COR-L47 (cell line): Measurements from ENCODE around the gene TMEM87B.
"Not testable (repeated sequence)": the region's sequence is repeated elsewhere in the genome, so short reads cannot be mapped to it uniquely, and the experiment has no call there.

Experiments
- DNase-seq: peaks from one replicate; lab custom pipeline; 2025; lab: John Stamatoyannopoulos, UW

The TMEM87B gene

DNA sequence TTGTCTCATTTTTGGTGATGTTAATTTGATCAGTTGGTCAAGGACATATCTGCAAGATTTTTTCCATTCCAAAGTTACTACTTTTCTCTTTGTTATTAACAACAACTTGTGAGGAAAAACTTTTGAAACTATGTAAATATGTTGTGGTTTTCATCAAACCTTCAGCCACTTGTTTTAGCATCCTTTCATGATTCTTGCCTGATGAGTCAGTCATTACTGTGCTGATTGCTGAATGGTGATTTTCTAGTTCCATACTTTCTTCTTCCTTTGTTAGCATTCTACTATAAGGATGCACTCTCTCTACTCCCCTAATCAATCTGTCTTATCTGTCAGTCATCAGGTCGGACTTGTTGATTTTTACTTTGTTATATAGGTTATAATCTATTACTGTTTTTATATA lies 10.9 kb downstream of the TMEM87B start:
- no peak for DNase-seq

- not testable (repeated sequence) for DNase-seq
Measured at GRCh38 chr2:112069794-112070193, 14.7 kb downstream of the TMEM87B start.

- no peak for DNase-seq
Measured at GRCh38 chr2:112073875-112074274, 18.8 kb downstream of the TMEM87B start.

DNA sequence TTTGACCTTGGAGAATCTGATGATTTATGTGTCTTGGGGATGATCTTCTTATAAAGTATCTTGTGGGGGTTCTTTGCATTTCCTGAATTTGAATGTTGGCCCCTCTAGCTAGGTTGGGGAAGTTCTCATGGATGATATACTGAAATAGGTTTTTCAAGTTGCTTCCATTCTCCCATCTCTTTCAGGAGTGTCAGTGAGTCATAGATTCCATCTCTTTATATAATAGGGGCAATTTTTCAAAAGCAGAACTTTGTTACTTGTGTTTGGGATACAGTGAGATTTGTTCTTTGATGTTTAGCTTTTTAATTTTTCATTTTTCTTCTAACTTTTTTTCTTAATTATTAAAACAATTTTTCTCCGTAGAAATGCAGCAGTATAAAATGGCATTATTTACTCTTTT lies 19.4 kb downstream of the TMEM87B start:
- no peak for DNase-seq

DNA sequence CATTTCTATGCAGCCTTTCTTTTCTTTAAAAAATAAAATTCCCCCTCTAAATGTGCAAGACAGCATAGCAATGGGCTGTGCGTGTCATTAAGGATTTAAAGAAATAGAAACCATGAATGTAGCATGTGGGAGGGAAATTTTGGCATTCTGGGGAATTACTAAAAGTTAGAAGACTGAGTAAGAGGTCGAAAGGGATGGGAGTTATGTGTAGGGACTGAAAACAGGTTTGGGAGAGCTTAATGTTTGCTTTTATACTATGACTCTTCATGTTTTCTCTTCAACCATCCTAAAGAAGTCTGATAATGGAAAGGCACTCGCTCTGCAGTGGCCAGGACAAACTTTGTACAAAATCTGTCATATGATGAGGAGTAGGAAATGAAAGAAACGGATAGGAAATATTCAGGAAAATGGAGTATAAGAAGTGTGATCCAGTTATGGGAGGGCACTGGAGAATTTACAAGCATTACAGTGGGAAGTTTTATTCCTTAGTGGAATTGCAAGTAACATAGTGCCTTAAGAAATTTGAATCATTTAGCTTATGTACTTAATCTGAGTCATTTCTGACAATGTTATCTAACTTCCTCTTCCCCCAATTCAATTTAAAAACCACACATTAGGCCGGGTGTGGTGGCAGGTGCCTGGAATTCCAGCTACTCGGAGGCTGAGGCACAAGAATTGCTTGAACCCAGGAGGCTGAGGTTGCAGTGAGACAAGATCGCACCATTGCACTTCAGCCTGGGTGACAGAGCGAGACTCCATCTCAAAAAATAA lies 20.6 kb downstream of the TMEM87B start:
- no peak for DNase-seq

- DNase-seq = no peak
Measured at GRCh38 chr2:112077814-112078213, 22.7 kb downstream of the TMEM87B start.

GRCh38 chr2:112081262-112081661 lies 26.2 kb downstream of the TMEM87B start:
- DNase-seq = no peak

GRCh38 chr2:112084689-112085374 lies 29.8 kb downstream of the TMEM87B start:
- DNase-seq = no peak

DNA sequence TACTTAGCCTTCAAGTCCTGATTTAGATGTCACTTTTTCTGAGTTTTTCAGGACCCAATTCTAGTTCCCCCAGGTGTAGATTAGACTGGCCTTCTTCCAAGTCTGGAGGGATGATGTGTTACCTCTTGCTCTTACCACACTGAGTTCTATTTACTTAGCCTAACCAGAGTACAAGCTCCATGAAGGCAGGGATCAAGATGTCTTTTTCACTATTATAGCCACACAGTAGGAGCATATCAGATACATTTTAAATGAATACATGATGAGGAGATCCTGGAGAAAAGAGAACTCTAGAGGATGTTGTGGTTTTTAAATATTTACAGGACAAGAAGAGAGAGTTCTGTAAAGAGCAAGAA lies 30.3 kb downstream of the TMEM87B start:
- no peak for DNase-seq

GRCh38 chr2:112085916-112086669 lies 31.0 kb downstream of the TMEM87B start:
- DNase-seq = no peak

DNA sequence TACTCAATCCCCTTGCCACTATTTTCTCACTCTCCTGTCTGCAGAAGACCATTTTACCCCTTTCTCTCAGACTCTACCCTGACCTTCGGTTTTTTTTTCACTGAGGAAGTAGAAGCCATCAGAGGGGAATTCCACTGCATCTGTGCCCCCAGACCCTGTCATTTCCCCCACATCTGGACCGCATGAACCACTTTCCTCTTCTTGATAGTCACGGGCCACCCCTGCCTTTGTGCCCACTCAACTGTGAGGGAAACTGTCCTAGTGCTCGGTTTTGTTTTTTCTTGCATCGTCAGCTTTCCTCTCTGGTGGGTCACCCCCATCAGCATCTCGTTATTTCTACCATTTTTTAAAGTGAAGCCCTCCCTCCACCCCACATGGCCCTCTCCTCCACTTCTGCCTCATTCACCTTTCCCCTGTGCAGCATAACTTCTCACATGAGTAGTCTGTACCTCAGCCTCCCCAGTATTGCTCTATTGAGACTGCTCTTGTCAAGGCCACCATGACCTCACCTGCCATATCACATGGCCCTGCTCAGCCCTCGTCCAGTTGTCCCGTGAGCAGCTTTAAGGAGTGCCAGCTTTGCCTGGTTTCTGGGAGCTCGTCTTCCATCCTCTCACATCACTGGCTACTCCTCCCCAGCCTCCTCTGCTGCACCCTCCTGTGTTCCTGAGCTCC lies 32.4 kb downstream of the TMEM87B start:
- DNase-seq = no peak

DNA sequence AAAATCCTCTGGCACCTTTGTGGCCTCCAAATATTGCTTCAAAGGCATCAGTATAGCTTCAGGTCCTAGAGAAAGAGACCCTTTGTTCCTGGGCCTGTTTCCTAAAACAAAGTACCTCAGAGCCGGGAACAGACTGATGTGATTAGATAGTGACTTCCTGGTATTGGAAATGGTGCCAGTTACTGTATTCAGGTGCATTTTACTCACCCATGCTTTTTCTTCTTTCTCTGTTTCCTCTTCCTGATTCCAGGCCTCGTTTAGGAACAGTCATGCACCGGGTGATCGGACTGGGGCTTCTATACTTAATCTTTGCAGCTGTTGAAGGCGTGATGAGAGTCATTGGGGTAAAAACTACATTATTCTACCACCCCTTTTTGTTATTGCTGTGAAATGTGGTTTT lies 34.3 kb downstream of the TMEM87B start:
- DNase-seq = no peak

GRCh38 chr2:112092286-112093041 lies 37.4 kb downstream of the TMEM87B start:
- DNase-seq = no peak

DNA sequence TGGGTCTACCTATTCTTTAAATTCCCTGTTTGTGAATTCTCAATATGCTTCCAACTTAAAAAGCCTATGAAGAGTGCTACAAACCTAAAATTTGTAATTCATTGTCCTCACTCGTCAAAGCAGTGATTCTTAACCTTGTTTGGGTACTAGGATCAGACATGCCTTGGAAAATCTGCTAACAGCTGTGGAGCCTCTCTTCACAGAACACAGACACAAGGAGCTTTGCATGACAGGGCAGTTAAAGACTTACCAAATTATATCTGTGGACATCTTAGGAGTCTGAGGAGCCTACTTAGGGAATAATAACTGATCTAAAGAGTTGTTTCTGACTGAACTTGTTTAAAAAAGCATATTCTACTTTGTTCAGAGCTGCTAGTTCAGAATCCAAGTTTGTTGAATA lies 38.1 kb downstream of the TMEM87B start:
- DNase-seq = no peak

DNA sequence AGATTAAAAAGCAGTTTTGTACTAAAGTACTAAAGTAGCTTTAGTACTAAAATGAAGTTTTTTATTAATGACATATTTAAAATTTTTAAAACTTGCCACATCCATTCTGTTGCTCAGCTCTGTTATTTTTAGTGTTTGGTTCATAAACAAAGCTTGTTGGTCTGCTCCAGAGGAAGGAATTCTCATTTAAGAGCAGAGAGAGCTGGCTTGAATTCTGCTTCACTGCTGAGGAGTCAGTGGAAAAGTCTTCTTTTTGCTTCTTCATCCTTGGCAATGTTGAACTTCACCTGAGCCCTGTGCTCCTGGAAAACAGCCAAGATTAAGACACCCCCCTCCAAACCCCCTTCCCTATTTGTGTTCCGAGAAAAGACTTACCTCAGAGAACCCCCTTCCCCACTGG lies 40.6 kb downstream of the TMEM87B start:
- DNase-seq = no peak

DNA sequence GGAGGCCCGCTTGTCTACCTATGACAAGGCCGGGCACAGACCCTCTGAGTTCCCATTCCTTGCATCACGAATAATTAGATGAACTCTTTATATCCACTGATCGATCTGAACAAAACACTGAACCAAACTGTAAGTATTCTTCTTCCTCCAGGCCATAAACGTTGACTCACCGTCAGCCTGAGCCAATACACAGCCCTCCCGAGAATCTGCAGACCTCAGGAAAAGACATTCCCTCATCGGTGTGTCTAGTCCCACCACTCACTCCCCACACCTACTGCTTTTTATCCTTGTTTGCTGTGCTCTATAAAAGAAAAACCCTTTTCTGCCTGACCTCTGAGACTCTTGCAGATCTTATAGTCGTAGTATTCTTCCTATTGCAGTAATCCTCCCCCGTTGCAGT lies 41.0 kb downstream of the TMEM87B start:
- no peak for DNase-seq

DNA sequence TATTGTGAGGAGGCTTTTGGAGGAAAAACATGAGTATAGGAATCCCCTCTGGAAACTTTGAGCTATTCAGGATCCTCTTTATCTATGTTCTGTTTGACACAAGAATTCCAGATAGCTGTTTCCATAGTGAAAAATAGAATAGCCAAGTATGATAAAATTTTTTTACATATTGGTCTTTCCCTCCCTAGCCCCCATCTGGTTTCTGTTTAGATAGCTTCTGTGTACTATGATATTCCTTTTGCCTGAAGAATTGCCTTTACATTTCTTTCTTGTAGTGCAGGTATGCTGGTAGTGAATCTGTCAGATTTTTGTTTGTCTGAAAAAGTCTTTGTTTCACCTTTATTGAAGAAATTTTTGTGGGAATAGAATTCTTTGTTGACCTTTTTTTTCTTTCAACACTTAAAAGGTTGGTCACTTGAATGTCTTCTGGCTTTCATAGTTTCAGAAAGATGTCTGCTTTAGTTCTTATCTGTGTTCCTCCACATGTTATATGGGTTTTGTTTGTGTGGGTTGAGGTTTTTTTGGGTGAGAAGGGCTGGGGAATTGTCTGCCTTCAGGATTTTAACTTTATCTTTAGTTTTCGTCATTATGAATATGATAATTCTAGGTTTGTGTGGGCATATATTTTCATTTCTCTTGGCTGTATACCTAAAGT lies 53.2 kb downstream of the TMEM87B start:
- DNase-seq = no peak

DNA sequence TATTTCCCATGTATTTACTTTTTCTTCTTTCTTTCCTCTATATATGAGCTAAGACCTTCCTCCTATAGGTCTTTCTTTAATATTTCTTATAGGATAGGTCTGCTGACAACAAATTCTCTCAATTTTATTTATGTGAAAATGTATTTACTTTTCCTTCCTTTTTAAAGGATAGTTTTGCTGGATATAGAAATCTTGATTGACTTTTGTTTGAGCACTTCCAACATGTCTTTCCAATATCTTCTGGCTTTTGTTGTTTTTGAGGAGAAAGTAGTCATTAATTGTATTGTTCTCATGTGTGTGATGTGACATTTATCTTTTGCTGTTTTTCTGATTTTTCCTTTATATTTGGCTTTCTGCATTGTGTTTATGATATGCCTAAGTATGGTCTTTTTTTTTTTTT lies 54.2 kb downstream of the TMEM87B start:
- DNase-seq = no peak

GRCh38 chr2:112110966-112111365 lies 55.9 kb downstream of the TMEM87B start:
- no peak for DNase-seq

- not testable (repeated sequence) for DNase-seq
Measured at GRCh38 chr2:112113354-112113753, 58.3 kb downstream of the TMEM87B start.

GRCh38 chr2:112118148-112118547 lies 63.1 kb downstream of the TMEM87B start:
- no peak for DNase-seq
